ENCODE measurements around the gene FAM184B.
A peak's percentile ranks its signal among the peaks of the same experiment; 100 is the strongest.

FAM184B gene

GRCh38 chr4:17781300-17782287, at the start of gene FAM184B:
Gene FAM184B, minus strand, starts transcription at chr4:17781621. Its CDS starts 322 bp downstream, at chr4:17781299.
- TF ChIP-seq, protein P1, sequence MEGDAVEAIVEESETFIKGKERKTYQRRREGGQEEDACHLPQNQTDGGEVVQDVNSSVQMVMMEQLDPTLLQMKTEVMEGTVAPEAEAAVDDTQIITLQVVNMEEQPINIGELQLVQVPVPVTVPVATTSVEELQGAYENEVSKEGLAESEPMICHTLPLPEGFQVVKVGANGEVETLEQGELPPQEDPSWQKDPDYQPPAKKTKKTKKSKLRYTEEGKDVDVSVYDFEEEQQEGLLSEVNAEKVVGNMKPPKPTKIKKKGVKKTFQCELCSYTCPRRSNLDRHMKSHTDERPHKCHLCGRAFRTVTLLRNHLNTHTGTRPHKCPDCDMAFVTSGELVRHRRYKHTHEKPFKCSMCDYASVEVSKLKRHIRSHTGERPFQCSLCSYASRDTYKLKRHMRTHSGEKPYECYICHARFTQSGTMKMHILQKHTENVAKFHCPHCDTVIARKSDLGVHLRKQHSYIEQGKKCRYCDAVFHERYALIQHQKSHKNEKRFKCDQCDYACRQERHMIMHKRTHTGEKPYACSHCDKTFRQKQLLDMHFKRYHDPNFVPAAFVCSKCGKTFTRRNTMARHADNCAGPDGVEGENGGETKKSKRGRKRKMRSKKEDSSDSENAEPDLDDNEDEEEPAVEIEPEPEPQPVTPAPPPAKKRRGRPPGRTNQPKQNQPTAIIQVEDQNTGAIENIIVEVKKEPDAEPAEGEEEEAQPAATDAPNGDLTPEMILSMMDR (IDR thresholded peaks at IDR 0.05): no peak
- no peak within 1 kb of the TSS for H3K27ac ChIP-seq
- H3K4me3 ChIP-seq: peak within 1 kb of the TSS; percentile 62
- no peak for DNase-seq (ENCODE audit: low spot score)

DNA sequence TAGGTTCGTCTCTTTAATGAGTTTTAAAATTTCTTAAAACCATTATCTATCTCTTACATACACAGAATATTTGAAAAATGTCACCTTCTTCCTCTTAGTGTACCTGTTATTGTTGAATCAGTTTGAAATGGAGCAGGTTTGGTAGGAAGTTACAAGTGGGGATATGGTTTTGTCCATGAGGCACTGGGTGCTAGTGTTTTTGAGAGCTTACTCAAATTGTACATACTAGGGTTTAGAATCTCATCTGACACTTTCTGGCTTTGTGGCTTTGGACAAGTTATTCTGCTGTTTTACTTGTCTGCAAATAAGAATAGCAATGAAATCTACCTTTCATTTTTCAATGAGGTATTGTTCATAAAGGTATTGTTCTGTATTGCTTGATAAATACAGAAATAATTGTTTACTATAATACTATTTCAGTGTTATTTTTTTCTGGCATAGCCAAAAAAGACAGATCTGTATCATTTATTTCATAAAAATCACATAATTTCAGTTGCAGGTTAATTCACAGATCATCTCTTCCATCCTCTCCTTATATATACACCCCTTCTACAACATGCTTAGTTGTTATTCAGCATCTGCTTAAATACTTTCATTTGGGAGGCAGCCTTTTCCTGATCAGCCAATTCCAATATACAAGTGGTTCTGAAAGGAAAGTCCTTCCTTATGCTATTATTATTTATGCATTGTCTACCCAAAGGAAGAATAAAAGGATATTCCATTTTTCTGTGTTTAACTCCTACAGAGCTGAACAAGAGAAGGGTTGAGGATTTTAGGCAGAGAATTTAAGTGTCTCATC, 42.6 kb upstream of the FAM184B start:
- Histone ChIP-seq H3K27ac (no peak overlapping the region), H3K4me3 (no peak overlapping the region)
- no peak for DNase-seq (ENCODE audit: low spot score)
- TF ChIP-seq, protein P1 (IDR thresholded peaks at IDR 0.05): no peak

DNA sequence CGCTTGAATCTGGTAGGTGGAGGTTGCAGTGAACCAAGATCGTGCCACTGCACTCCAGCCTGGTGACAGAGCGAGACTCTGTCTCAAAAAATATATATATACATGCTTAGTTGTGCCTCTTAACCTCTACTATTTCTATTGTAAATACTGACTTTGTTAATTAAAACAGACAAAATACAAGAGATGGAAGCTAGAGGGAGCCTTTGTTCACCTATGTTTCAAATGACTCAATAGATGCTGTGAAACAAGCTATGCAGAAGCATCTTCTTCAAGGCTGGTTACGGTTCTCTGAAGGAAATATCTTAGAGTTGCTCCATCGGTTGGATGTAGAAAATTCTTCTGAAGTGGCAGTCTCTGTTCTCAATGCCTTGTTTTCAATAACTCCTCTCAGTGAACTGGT, 35.6 kb upstream of the FAM184B start:
- TF ChIP-seq, protein P1 (IDR thresholded peaks at IDR 0.05): peak; percentile 33
- Histone ChIP-seq H3K27ac (no peak overlapping the region), H3K4me3 (no peak overlapping the region)
- no peak for DNase-seq (ENCODE audit: low spot score)

DNA sequence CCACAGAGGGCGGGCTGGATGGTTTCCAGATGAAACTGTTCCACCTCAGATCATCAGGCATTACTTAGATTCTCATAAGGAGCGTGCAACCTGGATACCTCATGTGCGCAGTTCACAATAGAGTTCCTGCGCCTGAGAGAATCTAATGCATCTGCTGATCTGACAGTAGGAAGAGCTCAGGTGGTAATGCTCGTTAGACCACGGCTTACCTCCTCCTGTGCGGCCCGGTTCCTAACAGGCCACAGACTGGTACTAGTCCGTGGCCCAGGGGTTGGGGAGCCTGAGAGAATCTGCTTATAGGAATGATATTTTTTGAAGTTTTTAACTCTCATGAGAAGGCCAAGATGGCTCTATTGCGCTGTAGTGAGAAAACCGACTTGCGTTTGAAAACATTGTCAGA, 34.7 kb upstream of the FAM184B start:
- Histone ChIP-seq H3K4me3 (no peak overlapping the region), H3K27ac (no peak overlapping the region)
- DNase-seq (ENCODE audit: low spot score): no peak
- TF ChIP-seq, protein P1 (IDR thresholded peaks at IDR 0.05): no peak

GRCh38 chr4:17814140-17814539, 32.7 kb upstream of the FAM184B start:
- no peak for DNase-seq (ENCODE audit: low spot score)
- TF ChIP-seq, protein P1 (IDR thresholded peaks at IDR 0.05): no peak
- H3K4me3 ChIP-seq: no peak overlapping the region
- H3K27ac ChIP-seq: no peak overlapping the region

GRCh38 chr4:17812801-17813200, 31.4 kb upstream of the FAM184B start:
- H3K4me3 ChIP-seq: no peak overlapping the region
- H3K27ac ChIP-seq: no peak overlapping the region
- DNase-seq (ENCODE audit: low spot score): no peak
- TF ChIP-seq, protein P1 (IDR thresholded peaks at IDR 0.05): no peak
